Renal cortex interstitium (tissue), 11 donors: Measurements from ENCODE around the gene NINJ1. TPM values are rescaled to one million over a fixed set of nuclear protein-coding genes. Genes with fewer than 3 reads are reported as not detected.

Experiments used
- DNase-seq, 11 donors: peaks; one replicate each; pipeline ENCODE4 v3.0.0-alpha.2; 2013; ENCODE audit warnings: low read depth in 9 of 11, low spot score in 4 of 11; ENCODE audit errors: extremely low read depth in 1 of 11
- polyA plus RNA-seq, 3 donors: library from polyadenylated mRNA; unstranded; fragments of 120-200 nt; gene quantifications; one replicate each; pipeline ENCODE4 v1.2.1, GENCODE V29; 2013; ENCODE audit not compliant: insufficient read length in 3 of 3

Gene NINJ1
- polyA plus RNA-seq, 3 donors: 35.2 to 49.1 (median 46.8) TPM

DNA sequence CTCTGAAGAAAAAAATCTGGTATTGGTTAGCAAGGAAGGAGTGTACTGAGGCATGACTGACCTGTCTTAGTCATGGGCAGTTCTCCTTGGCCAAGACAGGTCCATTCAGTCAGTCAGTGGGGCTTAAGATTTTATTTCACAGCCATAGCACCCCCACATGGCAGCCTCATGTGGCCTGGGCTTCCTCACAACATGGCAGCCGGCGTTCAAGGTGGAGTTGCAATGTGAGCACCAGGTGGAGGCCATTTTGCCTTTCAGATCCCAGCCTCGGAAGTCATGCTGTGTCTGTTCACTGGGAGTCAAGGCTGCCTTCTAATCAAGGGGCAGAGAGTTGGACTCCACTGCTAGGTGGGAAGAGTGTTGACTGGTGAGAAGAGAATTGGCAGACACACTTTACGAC is 48.4 kb downstream of the NINJ1 start:
- DNase-seq: no peak

DNA sequence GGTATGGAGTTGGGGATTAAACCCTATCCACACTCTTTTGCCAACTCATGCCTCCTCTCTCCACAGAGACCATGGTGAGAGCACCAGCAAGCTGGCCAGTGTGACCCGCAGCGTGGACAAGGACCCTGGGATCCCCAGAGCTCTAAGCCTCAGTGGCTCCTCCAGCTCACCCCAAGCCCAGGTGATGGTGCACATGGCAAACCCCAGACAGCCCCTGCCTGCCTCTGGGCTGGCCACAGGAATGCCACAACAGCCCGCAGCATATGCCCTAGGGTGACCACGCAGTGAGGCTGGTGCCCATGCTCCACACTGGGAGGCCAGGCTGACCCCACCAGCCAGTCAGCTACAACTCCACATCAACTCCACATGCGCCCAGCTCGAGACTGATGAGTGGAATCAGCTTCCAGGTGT is 49.6 kb downstream of the NINJ1 start:
- no peak for DNase-seq

DNA sequence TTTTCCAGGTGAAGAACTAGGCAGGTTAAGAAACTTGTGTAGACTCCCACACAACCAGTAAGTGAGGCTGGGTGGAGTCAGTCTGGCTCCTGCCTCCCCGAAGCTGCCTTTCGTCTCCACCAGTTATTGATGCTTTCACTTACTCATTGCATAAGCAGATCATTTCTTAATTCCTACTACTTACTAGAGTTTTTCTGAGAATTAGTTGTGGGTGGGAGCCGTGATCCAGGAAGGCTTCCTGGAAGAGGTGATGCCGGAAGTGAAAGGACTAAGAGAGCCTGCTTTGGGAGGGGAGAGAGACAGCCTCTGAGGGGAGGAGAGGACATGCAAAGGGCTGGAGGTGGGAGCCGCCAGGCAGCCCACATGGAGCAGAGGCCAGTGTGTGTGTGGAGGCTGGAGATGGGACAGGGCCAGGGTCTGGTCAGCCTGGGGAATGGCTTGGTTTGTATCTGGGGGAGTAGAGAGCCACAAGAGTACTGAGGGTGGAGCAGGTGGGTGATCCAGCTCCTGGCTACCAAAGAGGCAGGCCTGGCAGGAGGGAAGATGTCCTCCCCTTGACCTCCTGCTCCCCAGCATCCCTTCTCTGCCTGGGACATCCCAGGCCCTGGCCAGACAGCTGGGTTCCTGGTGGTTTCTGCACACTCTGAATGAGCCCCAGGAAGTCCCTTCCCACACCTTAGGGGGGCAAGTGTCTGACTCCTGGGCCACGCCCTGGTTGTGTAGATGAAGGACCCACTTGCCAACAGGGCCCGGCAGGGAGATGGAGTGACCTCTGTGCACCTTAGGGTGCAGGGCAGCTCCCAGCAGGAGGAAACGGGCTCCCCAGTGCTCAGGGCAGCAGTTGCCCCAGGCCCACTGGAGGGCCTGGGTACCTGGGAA is 50.2 kb downstream of the NINJ1 start:
- no peak for DNase-seq

DNA sequence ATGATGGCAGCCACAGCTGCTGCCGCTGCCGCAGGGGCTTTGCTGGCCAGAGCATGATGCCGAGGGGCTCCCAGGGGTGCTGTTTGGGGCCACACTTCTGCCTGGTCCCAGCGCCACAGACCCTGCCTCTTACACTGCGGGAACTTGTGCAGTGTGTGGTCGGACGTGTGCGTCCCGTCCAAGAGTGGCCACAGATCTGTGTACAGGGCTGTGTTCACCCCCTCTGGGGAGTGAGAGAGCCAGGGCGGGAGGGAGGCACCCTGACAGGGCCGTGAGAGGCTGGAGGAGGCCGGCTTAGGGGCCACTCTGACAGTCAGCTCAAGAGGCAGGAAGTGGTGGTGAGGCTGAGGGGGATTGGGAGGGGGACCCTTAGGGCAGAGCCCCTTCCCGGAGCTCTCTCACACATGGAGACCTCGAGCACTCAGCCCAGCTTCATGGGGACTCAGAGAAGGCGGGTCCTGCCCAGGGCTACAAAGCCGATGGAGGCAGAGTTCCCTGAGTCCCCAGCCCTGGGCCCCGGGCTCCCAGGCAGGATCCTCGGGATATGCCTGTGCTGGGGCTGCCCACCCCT is 51.1 kb downstream of the NINJ1 start:
- no peak for DNase-seq

DNA sequence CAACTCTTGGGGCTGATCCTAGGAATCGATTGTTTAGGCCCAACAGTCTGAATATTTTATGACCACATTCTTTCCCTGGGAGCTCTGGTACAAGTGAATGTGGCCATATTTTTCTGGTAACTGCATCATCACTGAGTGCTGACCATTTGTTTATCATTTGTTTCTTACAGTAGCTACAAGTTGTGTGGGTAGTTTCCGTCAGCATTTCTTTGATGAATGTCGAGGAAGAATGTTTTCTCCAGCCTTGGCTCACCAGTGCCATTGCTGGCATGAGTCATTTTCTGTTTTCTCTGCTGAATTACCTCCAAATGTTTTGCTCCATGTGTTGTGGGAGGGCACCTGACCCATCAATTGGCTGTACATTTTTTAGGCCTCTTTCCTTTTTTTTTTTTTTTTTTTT is 52.1 kb downstream of the NINJ1 start:
- no peak for DNase-seq

DNA sequence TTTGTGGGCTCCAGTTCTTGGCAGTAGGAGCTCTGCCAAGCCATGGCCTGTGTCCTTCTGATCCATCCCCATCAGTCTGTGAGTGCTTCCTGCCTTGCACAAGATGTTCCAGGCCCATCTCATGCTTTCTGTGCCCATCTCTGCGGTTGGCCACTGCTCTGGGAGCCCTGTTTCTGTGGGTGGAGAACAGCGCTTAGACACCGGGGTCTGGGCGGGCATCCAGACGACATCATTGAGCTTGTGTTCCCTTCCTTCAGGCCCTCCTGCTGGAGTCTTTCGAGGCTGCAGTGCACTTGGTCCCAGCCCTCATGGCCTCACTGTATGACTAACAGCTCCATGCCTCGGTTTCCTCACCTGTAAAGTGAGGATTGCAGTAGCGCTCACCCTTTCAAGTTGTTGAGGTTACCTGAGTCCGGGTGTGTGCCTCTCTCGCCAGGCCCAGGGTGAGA is 52.9 kb downstream of the NINJ1 start:
- DNase-seq: no peak

DNA sequence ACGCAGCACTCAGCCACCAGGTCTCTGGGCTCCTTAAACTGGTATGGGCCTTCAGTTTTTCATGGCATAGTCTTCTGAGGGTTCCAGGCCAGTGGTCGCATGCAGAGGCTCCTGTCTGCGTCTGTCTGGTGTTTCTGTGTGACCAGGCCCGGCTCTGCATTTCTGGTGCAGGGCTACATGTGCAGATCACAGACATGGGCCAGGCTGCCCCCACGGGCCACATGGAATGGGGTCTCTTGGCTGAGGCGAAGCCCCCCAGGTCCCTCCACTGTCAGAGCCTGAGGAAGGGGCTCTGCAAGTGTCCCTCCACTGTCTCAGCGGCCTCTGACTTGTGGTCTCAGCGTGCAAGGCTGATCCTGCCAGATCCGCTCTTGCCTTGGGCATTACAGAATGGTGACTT is 53.6 kb downstream of the NINJ1 start:
- DNase-seq: no peak

DNA sequence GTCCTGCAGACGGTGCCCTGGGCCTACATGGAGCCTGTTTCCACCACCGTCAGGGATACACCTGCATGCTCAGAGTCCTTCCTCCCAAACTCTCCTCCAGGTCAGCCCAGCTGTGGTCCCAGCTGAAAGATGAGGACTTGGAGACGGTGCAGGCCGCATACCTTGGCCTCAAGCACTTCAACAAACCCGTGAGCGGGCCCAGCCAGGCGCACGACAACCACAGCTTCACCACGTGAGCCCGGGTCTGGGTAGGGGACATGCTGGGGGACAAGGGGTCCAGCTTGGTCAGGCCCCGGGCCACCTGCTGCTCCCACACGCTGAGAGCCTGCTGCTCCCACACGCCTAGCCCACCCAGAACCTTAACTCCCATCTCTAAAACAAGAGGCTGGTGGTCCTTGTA is 54.7 kb downstream of the NINJ1 start:
- no peak for DNase-seq

DNA sequence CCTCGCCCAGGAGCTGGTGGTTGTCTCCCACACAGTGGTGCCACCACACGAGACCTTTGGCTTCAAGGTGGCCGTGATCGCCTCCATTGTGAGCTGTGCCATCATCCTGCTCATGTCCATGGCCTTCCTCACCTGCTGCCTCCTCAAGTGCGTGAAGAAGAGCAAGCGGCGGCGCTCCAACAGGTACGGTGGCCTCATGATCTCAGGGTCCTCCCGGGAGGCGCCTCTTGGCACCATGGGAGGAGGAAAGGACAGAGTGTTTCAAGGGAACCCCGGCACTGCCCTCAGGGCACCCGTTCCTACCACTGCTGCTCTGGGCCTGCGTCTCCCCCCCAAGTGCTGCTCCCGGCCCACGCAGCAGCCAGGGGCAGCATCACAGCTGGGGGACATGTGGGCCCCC is 56.2 kb downstream of the NINJ1 start:
- DNase-seq: no peak

DNA sequence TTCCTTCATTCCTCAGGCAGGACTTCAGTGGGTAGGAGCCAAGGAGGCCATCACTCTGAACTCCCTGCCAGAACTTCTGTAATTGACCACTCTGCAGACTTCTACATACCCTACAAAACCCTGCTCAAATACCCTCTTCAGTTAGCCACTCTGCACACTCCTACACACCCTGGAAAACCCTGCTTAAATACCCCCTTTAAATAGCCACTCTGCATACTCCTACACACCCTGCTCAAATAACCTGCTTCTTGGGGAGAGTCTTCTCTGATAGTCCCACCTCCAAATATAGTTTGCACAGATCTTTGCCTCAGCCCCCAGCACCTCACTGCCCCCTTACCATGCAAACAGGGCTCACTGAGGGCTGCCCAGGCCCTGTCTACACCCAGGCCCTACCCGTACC is 56.7 kb downstream of the NINJ1 start:
- DNase-seq: no peak

DNA sequence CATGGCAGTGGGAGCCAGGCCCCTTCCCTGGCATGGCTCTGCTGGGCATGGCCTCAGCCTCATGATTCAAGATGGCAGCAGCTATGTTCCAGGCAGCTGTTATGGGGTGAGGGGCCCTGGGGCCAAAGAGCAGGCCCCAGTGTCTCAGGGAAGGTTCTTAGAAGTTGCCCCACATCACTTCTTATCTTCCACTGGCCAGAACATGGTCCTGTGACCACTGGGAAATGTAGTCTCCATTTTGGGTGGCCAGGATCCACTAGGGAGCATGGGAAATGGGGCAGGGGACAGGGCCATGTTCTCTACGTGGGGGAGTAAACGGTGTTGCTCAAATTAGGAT is 57.3 kb downstream of the NINJ1 start:
- DNase-seq: no peak

DNA sequence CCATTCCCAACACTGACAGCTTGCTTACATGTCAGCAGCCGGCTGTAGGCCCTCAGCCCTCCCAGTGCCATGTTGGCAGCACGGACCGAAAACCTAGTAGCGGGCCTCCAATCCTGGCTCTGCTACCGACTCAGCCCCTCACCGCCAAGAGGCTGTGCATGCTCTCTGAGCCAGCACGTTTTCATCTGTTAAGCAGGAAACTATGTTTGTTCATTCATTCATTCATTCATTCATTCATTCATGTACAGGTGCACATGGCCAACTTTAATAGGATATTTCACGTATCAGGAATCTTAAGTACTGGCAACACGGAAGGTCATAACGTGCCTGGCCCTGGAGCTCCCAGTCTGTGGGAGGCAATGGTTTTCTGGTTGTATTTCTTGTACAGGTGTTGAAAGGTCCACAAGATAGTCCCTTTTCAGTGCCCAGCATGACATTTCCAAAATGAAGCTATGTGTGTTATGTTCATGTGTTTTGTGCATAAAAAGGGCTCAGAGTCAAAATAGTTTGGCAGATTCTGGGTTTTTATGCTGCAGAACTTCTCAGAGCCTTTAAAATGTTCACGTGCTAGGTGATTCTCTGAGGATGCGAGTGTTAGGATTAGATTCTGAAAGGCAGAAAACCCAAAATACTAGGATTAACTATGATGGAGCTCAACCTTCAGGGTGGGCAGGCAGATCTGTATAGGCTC is 57.8 kb downstream of the NINJ1 start:
- DNase-seq: no peak

DNA sequence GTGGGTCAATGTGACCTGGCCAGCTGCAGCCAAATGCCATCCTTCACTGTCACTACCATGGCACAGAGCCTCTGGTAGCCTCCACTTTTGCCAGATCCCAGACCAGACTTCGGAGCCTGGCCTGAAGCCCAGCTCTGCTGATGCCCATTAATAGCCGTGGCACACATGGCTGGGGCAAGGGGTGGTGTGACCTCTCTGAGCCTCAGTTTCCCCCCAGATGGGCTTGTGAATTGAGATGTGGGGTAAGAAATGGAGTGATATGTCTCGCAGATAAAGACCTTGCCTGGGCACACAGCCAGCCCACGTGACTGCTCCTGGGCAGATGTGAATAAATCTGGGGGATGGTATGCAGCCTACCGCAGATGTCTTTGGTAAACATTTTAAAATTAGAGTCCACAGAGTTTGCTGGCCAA is 61.7 kb downstream of the NINJ1 start:
- no peak for DNase-seq

Other genes with a start within 250 kb of the NINJ1 start
- 1 to 10 TPM; 3.3 to 5.8 (median 5.3) TPM for gene FGD3, start 186.7 kb downstream of the NINJ1 start, polyA plus RNA-seq
- 10 to 100 TPM in 1 of 3 donors, 1 to 10 TPM in 2; 8.4 to 11.4 (median 8.7) TPM for gene SUSD3, start 75.5 kb downstream of the NINJ1 start, polyA plus RNA-seq
- 10 to 100 TPM; 17.5 to 26.2 (median 22.5) TPM for gene CARD19, start 38.0 kb downstream of the NINJ1 start, polyA plus RNA-seq
- 10 to 100 TPM; 24.8 to 34.0 (median 29.0) TPM for gene WNK2, start 49.9 kb upstream of the NINJ1 start, polyA plus RNA-seq